Left kidney (tissue), 2 donors: ENCODE measurements around the gene HSPBP1. TPM values are rescaled to one million over a fixed set of nuclear protein-coding genes. Genes with fewer than 3 reads are reported as not detected.

Experiments used
- DNase-seq: peaks from one replicate; pipeline ENCODE4 v3.0.0-alpha.2; 2013
- polyA plus RNA-seq: library from polyadenylated mRNA; unstranded; fragments of 120-200 nt; gene quantifications from one replicate; pipeline ENCODE4 v1.2.1, GENCODE V29; 2013; ENCODE audit not compliant: insufficient read length

HSPBP1 gene
- polyA plus RNA-seq, 1 donor = 24.0 TPM

DNA sequence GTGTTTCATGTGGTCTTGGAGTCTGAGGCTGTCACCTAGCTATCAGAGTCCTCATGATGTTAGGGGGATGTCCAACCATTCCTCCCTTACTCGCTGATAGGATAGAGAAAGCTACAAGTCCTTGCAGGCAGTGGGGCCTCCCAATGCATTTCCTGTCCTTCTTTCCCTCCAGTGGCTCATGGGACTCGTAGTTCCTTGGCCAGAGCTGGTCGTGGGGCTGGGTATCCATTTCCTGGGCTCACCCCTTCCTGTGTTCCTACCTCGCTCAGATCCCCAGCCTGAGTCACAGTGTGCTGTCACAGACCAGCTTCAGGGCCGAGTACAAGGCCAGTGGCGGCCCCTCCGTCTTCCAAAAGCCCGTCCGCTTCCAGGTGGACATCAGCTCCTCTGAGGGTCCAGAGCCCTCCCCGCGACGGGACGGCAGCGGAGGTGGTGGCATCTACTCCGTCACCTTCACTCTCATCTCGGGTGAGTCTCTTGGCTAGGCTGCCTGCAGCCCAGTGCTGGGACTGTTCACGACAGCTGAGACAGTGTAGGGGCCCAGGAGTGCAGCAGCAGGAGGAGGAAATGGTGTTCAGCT is 26.2 kb upstream of the HSPBP1 start:
- DNase-seq = no peak

DNA sequence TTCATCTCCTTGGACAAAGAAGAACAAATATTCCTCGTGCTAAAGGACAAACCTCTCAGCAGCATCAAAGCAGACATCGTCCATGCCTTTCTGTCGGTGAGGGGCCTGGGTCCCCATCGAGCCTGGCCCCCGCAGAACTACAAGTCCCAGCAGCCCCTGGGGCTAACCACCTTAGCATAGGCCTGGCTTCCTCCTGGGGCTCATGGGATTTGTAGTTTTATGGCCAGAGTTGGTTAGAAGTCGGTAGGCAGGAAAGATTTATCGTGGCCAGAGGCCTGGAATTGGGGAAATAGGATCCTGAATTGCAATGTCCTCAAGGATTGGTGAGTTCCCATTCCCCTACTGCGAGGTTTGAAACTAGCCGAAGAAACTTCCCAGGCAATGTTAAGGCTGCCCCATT is 25.6 kb upstream of the HSPBP1 start:
- DNase-seq = no peak

DNA sequence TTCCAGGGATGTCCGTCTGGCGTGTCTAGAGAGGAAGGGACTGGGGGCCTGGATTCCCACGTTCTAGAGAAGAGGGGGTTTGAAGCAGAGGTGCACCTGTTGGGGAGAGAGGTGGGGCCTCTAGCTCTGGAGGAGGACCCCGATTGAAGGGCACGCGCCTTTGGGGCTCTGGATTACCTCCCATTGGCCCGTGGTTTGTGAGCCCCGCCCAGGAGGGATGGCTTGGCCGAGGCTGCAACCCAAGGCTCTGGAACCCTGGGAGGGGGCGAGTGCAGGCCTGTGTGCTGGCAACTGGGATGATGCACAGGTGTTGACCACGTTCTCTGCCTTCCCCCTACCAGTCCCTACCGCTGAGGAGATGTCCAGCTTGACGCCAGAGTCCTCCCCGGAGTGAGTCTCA is 25.1 kb upstream of the HSPBP1 start:
- DNase-seq = no peak

DNA sequence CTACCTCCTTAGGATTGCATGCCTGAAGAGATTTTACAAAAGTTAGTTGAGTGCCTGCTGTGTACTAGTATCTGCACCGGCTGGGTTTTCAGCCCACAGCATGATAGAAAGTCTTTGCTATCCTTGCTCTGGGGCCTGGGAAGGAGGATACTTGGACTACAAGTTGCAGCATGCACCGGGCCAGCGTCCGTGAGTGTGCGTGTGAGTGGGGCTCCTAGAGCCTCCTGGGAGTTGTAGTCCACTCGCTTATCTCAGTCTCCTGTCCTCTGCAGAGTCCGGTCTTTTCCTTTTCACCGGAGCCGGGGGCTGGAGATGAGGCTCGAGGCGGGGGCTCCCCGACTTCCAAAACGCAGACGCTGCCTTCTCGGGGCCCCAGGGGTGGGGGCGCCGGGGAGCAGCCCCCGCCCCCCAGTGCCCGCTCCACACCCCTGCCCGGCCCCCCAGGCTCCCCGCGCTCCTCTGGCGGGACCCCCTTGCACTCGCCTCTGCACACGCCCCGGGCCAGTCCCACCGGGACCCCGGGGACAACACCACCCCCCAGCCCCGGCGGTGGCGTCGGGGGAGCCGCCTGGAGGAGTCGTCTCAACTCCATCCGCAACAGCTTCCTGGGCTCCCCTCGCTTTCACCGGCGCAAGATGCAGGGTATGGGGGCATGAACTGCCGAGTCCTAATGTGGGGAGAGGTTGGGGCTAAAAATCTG is 24.5 kb upstream of the HSPBP1 start:
- no peak for DNase-seq

DNA sequence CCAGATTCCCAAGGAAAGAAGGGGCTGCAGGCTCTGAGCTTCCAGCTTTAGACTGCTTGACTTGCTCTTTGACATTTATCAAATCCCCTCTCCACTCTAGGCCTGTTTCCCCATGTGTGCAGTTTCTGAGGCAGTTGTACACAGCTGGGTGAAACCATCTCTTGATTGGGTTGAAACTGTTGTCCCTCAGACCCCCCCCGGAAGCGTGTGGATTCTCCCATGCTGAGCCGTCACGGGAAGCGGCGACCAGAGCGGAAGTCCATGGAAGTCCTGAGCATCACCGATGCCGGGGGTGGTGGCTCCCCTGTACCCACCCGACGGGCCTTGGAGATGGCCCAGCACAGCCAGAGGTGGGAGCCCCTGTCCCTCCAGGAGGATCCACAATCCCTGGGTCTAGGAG is 23.6 kb upstream of the HSPBP1 start:
- no peak for DNase-seq

DNA sequence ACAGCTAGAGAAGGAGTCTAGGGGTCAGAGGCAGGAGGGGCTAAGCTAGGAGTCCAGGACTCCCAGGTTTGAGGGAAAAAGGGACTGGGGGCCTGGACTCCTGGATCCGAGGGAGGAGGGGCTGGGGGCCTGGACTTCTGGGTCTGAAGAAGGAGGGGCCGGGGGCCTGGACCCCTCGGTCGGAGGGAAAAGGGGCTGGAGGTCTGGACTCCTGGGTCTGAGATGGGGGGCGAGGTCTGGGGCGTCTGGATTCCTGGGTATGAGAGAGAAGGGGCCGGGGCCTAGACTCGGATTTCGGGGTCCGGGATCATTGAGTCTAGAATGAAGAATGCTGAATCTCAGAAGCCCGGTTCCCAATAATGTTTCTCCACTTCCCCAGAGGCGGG is 22.4 kb upstream of the HSPBP1 start:
- DNase-seq = no peak

DNA sequence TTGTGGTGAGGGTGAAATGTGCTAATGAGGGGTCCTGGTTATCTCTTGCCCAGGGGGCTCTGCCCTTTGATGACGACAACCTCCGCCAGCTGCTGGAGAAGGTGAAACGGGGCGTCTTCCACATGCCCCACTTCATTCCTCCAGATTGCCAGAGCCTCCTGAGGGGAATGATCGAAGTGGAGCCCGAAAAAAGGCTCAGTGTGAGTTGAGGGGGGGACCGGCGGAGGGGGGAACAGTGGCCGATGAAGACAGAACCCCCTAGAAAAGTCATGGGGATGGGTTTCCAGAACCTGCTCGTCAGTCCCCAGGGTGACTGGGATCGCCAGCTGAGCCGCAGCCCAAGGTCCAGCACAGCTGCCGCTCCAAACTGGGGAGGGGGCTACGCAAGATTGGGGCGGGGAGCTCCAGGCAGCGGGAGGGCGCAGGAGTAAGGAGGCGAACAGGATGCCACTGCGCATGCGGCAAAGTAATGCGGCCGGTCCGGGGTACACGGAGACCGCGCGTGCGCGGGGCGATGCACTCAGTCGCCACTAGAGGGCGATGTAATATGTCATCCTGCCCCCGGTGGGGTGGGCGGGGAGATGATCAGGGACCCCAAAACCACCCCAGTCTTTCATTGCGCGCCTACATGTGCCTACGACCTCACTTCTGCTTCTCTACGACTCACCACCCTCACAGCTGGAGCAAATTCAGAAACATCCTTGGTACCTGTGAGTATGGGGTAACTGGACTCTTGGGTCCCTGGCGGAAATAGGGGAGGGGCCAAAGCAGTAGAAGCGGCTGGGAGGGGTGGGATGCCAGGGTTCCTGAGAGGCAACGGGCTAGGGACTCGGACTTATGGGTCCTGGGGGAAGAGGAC is 21.8 kb upstream of the HSPBP1 start:
- peak; percentile 83 for DNase-seq

DNA sequence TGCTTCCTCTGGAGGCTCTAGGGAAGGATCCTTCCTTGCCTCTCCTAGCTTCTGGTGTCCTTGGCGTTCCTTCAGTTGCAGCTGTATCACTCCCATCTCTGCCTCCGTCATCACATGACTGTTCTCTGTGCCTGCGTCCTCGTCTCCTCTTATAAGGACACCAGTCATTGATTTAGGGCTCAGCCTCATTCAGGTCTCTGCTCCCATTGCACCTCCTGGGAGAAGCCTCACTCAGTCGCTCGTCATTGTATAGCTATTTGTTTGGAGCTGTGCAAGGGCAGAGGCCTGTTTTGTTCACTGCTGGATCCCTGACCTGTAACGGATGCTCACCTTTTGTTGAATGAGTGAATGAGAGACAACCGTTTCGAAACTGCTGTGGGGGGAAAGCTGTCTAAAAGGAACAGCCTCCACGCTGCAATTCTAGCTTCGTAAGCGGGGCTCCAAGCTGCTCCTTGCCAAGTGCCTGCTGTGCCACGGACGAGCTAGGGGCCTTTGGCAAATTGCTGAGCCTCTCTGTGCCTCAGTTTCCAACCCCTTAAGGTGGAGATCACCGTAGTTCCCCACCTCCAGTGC is 21.1 kb upstream of the HSPBP1 start:
- DNase-seq = no peak

DNA sequence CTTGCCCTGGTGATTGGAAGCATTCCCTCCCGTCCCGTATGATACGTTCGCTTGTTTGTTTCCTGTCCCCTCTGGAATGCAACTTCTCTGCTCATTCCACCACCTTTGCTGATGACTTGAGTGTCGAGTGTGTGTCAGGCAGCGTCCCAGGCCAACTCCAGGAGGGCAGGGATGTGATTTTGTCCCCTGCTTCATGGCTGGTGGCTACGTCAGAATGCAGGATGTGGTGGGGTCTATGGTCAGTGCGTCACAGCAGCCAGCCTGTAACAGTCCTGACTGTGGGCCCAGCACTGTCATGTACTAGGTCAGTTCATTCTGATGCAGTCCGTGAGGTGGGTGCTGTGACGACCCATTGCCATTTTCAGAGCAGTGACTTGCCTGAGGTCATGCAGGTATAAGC is 20.1 kb upstream of the HSPBP1 start:
- no peak for DNase-seq

DNA sequence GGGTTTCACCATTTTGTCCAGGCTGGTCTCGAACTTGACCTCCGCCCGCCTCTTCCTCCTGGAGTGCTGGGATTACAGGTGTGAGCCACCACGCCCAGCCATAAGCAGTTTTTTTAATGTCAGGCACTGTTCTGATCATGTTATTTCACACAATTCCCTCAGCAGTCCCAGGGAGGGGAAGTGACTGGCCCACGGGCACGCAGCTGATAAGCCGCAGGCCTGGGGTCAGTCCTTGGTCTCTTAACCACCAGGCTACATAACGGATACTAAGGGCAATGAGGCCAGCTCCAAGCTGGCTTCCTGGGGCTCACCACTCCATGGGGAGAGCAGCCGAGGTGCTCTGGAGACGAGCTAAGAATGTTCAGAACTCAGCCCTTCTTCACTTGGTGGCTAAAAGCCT is 17.4 kb upstream of the HSPBP1 start:
- DNase-seq = no peak

DNA sequence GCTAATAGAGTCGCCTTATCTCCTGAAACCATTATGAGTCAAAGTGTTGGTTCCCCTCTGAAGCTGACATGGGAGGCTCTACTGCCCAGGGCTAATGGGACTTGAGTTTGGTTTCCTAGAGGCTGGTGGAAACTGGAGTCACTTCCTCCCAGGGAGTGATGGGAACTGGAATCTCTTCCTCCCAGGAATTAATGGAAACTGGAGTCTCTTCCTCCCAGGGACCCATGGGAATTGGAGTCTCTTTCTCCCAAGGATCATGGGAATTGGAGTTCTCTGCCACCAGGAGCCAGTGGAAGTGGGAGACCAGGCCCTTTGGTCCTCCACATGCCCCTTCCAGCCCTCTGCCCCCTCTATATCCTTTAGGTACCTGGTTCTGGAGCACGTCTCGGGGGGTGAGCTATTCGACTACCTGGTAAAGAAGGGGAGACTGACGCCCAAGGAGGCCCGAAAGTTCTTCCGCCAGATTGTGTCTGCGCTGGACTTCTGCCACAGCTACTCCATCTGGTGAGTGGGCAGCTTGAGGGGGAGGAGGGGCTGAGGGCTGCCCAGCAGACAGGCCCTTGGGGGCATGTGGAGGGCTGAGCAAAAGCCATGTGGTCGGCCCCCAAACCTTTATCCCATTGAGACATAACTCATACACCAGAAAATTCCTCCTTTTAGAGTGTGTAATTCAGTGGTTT is 9.3 kb upstream of the HSPBP1 start:
- no peak for DNase-seq

DNA sequence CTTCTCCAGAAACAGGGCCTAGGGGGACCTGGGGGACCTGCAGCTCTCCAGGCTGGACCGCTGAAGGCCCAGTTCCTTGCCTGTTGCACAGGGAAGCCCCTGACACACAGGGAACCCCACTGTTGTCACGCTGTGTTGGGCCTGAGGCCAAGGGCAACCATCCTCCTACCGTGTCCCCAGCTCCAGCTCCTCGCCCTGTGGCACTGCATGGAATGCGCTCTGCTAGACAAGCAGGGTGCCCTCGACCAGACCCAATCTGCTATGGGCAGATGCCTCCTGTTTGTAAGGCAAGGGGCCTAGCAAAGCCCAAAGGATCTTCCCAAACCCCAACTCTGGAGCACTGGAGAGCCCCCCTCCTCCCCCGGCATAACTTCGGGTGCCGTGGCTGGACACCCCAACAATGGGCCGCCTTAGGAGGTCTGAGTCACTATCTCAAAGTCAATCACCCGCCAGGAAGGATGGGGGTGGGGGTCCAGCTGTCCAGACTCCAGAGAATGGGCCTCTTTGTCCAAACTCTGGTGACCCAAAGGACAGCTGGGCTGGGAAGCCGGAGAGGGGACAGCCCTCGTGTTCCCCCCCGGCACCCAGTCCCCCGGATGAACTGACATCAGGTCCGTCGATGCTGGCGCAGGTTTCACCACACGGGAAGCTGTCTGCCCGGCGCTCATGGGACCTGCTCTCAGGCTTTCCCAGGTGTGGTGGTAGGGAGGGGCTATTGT is 7.6 kb upstream of the HSPBP1 start:
- DNase-seq = no peak

DNA sequence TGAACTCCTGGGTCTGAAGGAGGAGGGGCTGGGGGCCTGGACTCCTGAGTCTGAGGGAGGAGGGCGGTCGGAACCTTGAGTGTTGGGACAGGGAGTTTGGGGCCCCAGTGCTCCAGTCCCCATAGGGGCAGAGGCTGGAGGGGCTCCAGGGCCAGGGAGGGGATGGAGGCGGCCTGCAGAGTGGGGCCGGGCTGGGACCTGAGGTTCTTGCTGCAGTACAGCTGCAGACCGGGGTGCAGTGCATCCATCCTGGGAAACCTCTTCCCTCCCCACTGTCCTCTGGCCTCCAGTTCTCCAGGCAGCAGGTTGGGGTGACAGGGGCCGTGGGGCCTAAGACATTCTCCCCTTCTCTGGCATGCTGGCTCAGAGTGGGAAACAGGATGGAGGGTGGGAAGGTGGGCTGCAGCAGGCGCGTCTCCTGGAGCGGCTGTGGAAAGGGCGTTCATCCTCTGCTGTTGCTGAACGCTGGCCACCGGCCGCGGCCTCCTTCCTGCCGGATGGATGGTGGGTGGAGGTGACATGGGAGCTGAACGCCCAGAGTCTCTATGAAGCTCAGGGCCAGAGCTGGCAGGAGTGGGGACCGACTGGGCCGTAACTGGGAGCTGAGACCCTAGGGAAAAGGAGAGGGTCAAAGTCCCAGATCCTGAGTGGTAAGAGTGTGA is 5.5 kb upstream of the HSPBP1 start:
- DNase-seq = no peak

DNA sequence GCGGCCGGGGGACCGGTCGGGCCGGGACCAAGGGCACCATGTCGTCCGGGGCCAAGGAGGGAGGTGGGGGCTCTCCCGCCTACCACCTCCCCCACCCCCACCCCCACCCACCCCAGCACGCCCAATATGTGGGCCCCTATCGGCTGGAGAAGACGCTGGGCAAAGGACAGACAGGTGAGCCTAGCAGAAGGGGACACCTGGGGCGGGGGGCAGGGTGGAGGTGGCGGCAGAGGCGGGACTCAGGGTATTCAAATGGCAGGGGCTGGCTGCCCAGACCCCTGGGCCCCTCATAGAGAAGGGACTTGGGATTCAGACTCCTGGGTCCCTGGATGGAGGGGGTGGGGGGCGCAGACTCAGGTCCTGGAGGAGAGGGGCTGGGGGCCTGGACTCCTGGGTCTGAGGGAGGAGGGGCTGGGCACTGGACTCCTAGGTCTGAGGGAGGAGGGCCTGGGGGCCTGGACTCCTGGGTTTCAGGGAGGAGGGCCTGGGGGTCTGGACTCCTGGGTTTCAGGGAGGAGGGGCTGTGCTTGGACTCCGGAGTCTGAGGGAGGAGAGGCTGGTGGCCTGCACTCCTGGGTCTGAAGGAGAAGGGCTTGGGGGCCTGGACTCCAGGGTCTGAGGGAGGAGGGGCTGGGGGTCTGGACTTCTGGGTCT is 4.6 kb upstream of the HSPBP1 start:
- no peak for DNase-seq

DNA sequence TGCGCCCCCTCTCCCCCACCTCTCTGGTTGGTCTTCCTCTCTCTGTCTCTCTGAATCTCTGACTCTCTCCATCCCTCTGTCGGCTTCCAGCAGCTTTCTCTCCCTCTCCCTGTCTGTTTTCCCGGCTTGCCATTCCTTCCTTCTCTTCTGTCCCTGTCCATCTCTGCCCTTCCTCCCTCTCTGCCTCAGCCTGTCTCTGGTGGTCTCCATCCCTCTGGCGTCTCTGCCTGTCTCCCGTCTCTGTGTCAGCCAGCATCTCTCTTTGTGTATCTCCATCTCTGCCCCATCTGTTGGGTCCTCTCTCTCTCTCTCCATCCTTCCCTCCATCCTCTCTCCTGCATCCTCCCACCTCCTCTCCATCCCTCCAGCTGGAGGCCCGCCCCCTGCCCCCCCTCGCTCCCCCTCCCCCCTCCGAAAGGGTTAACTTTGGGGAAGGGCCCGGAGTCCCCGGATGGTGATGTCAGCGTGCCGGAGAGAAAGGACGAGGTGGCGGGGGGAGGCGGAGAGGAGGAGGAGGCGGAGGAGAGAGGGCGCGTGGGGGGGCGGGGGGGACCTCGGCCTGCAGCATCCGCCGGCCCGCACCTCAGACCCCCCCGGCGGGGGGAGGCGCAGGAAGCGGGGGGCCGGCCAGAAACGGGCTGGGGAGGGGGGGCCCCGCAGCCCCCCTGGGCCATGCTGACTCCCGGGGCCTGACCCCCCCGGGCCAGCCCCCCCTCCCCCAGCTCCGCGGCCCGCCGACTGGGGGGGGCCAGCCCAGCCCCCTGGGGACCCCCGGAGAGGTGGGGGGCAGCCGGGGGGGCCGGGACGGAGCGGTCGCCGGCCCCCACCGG is 3.9 kb upstream of the HSPBP1 start, which contains the start of gene BRSK1:
Gene BRSK1, plus strand, starts transcription at position 450 of the 830 bp plus-strand sequence. CDS start 446 bp downstream, outside the sequence.
- peak; percentile 73 for DNase-seq

DNA sequence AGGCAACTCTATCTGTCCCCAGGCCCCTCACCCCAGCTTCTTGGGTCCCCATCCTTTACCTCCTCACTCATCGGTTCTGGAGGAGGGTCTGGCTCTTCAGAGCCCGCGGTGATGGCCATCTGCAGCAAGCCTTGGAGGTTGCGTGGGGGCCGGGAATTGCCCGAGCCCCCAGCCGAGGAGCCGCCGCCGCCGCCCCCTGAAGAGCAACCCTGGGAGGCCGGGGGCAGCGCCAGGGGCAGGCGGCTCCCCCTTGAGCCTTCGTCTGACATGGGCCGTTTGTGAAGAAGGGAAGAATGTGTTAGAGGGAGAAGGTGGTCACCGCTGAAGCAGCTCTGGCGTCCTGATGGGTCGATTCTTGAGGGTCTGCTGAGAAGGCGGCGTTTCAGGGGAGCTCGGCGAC is 570 bp downstream of the HSPBP1 start:
- no peak for DNase-seq

DNA sequence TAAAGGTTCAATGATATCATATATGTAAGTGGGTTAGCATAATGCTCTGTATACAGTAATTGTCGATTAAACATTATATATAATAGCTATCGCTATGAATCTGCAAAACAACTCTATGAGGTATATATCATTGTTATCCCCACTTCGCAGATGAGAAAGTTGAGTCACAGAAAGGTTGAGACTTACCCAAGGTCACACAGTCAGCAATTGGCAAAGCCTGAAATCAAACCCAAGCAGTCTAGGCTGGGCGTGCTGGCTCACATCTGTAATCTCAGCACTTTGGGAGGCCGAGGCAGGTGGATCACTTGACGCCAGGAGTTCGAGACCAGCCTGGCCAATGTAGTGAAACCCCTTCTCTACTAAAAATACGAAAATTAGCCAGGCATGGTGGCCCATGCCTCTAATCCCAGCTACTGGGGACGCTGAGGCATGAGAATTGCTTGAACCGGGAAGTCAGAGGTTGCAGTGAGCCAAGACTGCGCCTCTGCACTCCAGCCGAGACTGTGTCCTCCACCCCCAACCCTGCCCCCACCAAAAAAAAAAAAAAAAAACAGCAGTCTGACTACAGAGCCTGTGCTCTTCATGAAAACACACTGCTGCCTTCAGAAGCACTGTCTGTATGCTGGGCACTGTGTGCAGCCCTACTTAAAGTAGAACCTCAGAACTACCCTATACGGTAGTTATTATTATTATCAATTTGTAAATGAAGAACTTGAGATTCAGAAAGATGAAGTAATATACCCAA is 1.3 kb downstream of the HSPBP1 start:
- DNase-seq = no peak

DNA sequence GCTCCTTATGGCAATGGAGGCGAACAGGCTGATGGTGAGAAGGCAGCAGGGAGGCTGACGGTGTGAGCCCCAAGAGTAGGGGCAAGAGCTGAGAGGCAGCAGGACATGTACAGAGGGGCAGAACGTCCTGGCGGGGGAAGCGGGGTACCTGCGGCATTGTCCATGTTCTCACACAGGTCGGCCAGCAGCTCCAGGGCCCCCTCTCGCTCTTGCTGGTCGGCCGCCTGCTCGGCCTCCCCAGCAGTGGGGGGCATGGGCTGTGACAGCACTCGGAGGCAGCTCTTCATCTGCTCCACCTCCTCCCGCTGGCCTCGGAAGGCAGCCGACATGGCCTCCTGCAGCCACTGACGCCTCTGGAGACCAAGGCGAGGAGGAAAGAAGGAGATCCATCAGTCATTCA is 2.4 kb downstream of the HSPBP1 start:
- no peak for DNase-seq
